ENCODE measurements around the gene ORMDL2. TPM values are rescaled to one million over a fixed set of nuclear protein-coding genes. Genes with fewer than 3 reads are reported as not detected.
A peak's percentile ranks its signal among the peaks of the same experiment; 100 is the strongest.

ORMDL2 gene
- total and polyA plus RNA-seq, 4 donors: 22.4 to 98.1 (median 81.9) TPM

DNA sequence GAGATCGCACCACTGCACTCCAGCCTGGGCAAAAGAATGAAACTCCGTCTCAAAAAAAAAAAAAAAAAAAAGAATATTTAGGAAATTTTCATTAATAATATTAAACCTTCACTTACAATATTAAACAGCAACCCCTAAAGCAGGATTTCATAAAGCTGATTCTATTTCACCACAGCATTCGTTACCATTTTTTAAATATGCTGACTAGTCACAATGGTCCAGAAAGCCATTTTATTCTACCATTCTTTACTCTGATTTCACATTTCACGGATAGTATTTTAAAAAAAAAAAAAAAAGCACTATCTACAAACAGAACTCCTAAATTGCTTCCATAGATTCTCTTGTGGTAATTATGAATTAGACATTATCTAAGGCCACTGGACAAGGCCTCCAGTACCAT is 27.9 kb upstream of the ORMDL2 start:
- Histone ChIP-seq H3K9me3 (ENCODE audit: control insufficient read depth in 4 of 4, insufficient read depth in 3 of 4, low read length in 3 of 4) (no peaks in the 10 kb centered on the region), H3K36me3 (ENCODE audit: control insufficient read depth in 4 of 4, insufficient read depth in 4 of 4, low read length in 4 of 4) (peaks cover 13 to 43% (median 32%) of the 10 kb centered on the region in 4 donors), H3K27ac (ENCODE audit: low read depth in 1 of 2, low read length in 1 of 2) (no peak overlapping the region), H3K4me3 (no peak overlapping the region), H3K27me3 (ENCODE audit: control insufficient read depth in 3 of 3, insufficient read depth in 3 of 3, low read length in 2 of 3) (no peaks in the 10 kb centered on the region), H3K4me1 (ENCODE audit: control insufficient read depth in 5 of 5, insufficient read depth in 5 of 5, low read length in 5 of 5) (no peaks in the 10 kb centered on the region), H3K9ac (ENCODE audit: insufficient read depth in 1 of 2, low read length in 2 of 2) (no peak overlapping the region)
- TF ChIP-seq, protein P1, sequence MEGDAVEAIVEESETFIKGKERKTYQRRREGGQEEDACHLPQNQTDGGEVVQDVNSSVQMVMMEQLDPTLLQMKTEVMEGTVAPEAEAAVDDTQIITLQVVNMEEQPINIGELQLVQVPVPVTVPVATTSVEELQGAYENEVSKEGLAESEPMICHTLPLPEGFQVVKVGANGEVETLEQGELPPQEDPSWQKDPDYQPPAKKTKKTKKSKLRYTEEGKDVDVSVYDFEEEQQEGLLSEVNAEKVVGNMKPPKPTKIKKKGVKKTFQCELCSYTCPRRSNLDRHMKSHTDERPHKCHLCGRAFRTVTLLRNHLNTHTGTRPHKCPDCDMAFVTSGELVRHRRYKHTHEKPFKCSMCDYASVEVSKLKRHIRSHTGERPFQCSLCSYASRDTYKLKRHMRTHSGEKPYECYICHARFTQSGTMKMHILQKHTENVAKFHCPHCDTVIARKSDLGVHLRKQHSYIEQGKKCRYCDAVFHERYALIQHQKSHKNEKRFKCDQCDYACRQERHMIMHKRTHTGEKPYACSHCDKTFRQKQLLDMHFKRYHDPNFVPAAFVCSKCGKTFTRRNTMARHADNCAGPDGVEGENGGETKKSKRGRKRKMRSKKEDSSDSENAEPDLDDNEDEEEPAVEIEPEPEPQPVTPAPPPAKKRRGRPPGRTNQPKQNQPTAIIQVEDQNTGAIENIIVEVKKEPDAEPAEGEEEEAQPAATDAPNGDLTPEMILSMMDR (IDR thresholded peaks at IDR 0.05; ENCODE audit: control extremely low read depth, extremely low read depth): no peak
- WGBS, 2 donors: 94 to 97% methylated on average over 4 of the region's 4 CpGs
- no peak for DNase-seq
- no peak for ATAC-seq (ENCODE audit: insufficient read depth, low FRiP score)

DNA sequence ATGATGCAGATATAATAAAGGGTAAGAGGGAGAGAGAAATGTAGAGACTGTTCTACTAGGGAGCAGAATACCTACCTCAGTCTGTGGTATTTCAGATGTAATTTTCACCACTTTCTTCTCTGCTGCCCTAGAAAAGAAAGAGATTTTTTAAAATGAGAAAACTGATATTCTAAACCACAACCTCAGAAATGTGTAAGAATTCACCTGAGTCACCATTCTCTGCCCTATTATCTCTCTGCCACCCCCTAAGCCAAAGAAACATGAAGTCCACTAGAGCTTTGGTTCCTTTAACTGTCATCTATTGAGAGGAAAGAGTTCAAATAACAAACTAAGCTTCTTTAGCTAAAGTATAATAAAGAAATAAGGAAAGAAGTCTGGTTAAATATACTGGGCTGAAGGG is 21.9 kb upstream of the ORMDL2 start:
- TF ChIP-seq, protein P1 (IDR thresholded peaks at IDR 0.05; ENCODE audit: control extremely low read depth, extremely low read depth): no peak
- H3K4me1 ChIP-seq (ENCODE audit: control insufficient read depth in 5 of 5, insufficient read depth in 5 of 5, low read length in 5 of 5): no peaks in the 10 kb centered on the region
- no peak for DNase-seq
- H3K27ac ChIP-seq (ENCODE audit: low read depth in 1 of 2, low read length in 1 of 2): no peak overlapping the region
- H3K9ac ChIP-seq (ENCODE audit: insufficient read depth in 1 of 2, low read length in 2 of 2): no peak overlapping the region
- no peaks in the 10 kb centered on the region for H3K9me3 ChIP-seq (ENCODE audit: control insufficient read depth in 4 of 4, insufficient read depth in 3 of 4, low read length in 3 of 4)
- H3K4me3 ChIP-seq: no peak overlapping the region
- no peaks in the 10 kb centered on the region for H3K27me3 ChIP-seq (ENCODE audit: control insufficient read depth in 3 of 3, insufficient read depth in 3 of 3, low read length in 2 of 3)
- no peak for ATAC-seq (ENCODE audit: insufficient read depth, low FRiP score)
- peaks cover 9 to 36% (median 25%) of the 10 kb centered on the region in 4 donors for H3K36me3 ChIP-seq (ENCODE audit: control insufficient read depth in 4 of 4, insufficient read depth in 4 of 4, low read length in 4 of 4)

DNA sequence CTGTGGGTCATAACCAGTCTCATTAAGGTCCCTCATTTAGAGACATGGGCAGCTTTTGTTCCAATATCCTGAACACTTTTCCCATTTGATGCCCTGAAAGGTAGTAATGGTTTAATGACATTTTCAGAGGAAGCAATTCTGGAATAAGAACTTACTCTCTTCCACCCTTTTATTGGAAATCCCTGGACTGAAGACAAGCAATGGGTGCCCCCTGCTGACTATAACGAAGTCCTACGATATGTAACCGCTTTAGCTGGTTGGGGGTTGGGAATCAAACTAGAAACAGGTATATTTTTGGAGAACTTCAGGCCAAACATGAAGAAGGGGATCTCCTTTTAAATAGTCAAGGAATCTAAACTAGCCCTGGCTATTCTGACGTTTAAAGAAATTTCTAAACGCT is 20.8 kb upstream of the ORMDL2 start:
- Histone ChIP-seq H3K27ac (ENCODE audit: low read depth in 1 of 2, low read length in 1 of 2) (no peak overlapping the region), H3K9me3 (ENCODE audit: control insufficient read depth in 4 of 4, insufficient read depth in 3 of 4, low read length in 3 of 4) (no peaks in the 10 kb centered on the region), H3K36me3 (ENCODE audit: control insufficient read depth in 4 of 4, insufficient read depth in 4 of 4, low read length in 4 of 4) (peaks cover 13 to 46% (median 28%) of the 10 kb centered on the region in 4 donors), H3K27me3 (ENCODE audit: control insufficient read depth in 3 of 3, insufficient read depth in 3 of 3, low read length in 2 of 3) (no peaks in the 10 kb centered on the region), H3K4me3 (no peak overlapping the region), H3K4me1 (ENCODE audit: control insufficient read depth in 5 of 5, insufficient read depth in 5 of 5, low read length in 5 of 5) (no peaks in the 10 kb centered on the region), H3K9ac (ENCODE audit: insufficient read depth in 1 of 2, low read length in 2 of 2) (no peak overlapping the region)
- TF ChIP-seq, protein P1 (IDR thresholded peaks at IDR 0.05; ENCODE audit: control extremely low read depth, extremely low read depth): no peak
- 70% methylated on average over 5 of the region's 5 CpGs for WGBS, 2 donors
- no peak for ATAC-seq (ENCODE audit: insufficient read depth, low FRiP score)
- DNase-seq: peak; percentile 42 to 75 (median 65)

DNA sequence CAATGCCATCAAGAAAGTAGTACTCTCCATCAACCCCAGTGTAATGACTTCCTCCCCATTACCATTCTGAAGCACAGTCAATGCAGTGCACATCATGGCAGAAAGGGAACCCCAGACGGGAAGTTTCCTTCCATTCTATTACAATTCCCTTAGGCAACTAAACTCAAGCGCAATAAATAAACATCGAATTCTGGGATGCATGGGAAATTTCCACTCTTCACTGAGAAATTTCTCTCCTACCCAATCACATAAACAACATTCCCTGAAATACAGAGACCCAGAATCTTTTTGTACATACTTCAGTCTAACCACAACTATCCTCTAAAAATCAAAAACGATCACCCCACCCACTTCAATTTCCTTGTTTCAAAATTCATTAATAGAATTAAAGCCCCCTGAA is 20.3 kb upstream of the ORMDL2 start:
- no peaks in the 10 kb centered on the region for H3K4me1 ChIP-seq (ENCODE audit: control insufficient read depth in 5 of 5, insufficient read depth in 5 of 5, low read length in 5 of 5)
- TF ChIP-seq, protein P1 (IDR thresholded peaks at IDR 0.05; ENCODE audit: control extremely low read depth, extremely low read depth): no peak
- peaks cover 13 to 48% (median 28%) of the 10 kb centered on the region in 4 donors for H3K36me3 ChIP-seq (ENCODE audit: control insufficient read depth in 4 of 4, insufficient read depth in 4 of 4, low read length in 4 of 4)
- WGBS, 2 donors: 79% methylated on average over 4 of the region's 4 CpGs
- H3K9me3 ChIP-seq (ENCODE audit: control insufficient read depth in 4 of 4, insufficient read depth in 3 of 4, low read length in 3 of 4): no peaks in the 10 kb centered on the region
- H3K9ac ChIP-seq (ENCODE audit: insufficient read depth in 1 of 2, low read length in 2 of 2): no peak overlapping the region
- no peak overlapping the region for H3K4me3 ChIP-seq
- ATAC-seq (ENCODE audit: insufficient read depth, low FRiP score) (no peak), DNase-seq (no peak)
- no peaks in the 10 kb centered on the region for H3K27me3 ChIP-seq (ENCODE audit: control insufficient read depth in 3 of 3, insufficient read depth in 3 of 3, low read length in 2 of 3)
- no peak overlapping the region for H3K27ac ChIP-seq (ENCODE audit: low read depth in 1 of 2, low read length in 1 of 2)
